MM.1S (cell line): ENCODE measurements around the gene MFAP3.

Experiments
- CTCF ChIP-seq: fragments of 300-600 bp; sonication (generic); IDR thresholded peaks from 2 replicates; pipeline ENCODE4 v1.5.1; 2016; ENCODE audit warnings: antibody characterized with exemption, low read length, mixed read lengths
- EZH2phosphoT487 ChIP-seq: fragments of 300-600 bp; sonication (generic); IDR thresholded peaks from 2 replicates; pipeline ENCODE4 v1.6.1; 2018; ENCODE audit warnings: antibody characterized with exemption, low read length

- TF ChIP-seq CTCF (no peak), EZH2phosphoT487 (no peak)
These were observed 38.8 kb upstream of the MFAP3 start for GRCh38 chr5:153999995-154000394.
